ENCODE measurements around the gene BCAS1.

- TF ChIP-seq CTCF (IDR thresholded peaks at IDR 0.05 in 2 of 3, conservative IDR thresholded peaks at IDR 0.05 in 1 of 3; ENCODE audit: control insufficient read depth in 2 of 3, extremely low read depth in 1 of 3, insufficient read depth in 1 of 3, low read depth in 3 of 3, low read length in 3 of 3): no peak
- no peak for TF ChIP-seq RAD51 (IDR thresholded peaks at IDR 0.05)
- TF ChIP-seq POLR2A (IDR thresholded peaks at IDR 0.05; ENCODE audit: low read depth, low read length): no peak
These were observed 30.2 kb upstream of the BCAS1 start for GRCh38 chr20:54100563-54100962.
